GM12873 (cell line): ENCODE results near the gene CIAO3.

Experiments
- TF ChIP-seq, protein P1 (sequence below): IDR thresholded peaks from 2 replicates; pipeline ENCODE4 v1.5.1; 2012; ENCODE audit warnings: low read depth, mild to moderate bottlenecking, moderate library complexity, low read length, control low read depth; ENCODE audit not compliant: insufficient read depth; ENCODE audit errors: missing control alignments

Gene CIAO3

DNA sequence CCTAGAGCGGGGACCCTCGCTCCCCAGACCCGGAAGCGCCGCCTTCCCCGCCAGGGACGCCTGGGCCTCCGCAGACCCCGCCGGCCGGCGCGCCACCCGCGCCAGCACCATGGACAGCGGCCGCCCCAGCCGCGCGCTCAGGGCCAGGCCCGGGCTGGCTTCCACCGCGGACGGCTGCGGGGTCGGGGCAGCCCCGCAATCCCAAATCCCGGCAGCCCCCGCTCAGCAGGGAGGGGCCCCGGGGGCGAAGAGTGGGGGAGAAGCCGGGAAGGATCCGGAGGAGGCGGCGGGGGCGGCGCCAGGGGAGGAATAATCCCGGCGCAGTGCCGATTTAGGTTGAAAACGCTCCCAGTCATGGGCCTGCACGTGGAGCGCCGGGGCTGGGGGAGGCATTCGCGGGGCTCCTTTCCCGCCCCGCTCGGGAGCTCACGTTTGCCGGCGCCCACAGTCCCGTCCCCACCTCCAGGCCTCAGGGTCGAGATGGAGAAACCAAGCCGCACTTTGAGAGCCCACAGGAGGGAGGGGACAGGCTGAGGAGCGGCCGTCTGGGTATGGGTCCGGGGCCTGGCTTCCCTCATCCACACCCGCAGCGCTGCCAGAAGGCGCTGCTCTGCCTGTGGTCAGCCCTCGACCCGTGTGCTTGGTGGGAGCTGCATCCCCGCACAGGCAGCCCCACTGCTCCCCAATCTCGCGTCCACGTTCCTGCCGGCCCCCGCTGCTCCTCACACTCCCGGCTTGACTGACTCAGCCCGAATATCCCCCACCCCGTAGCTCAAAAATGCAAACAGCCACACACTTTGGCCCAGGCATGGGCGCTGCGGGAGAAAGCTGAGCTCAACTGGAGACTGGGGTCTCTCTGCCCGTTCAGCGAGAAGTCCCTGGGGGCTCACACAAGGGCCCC is 39.9 kb downstream of the CIAO3 start:
- TF ChIP-seq, protein P1, sequence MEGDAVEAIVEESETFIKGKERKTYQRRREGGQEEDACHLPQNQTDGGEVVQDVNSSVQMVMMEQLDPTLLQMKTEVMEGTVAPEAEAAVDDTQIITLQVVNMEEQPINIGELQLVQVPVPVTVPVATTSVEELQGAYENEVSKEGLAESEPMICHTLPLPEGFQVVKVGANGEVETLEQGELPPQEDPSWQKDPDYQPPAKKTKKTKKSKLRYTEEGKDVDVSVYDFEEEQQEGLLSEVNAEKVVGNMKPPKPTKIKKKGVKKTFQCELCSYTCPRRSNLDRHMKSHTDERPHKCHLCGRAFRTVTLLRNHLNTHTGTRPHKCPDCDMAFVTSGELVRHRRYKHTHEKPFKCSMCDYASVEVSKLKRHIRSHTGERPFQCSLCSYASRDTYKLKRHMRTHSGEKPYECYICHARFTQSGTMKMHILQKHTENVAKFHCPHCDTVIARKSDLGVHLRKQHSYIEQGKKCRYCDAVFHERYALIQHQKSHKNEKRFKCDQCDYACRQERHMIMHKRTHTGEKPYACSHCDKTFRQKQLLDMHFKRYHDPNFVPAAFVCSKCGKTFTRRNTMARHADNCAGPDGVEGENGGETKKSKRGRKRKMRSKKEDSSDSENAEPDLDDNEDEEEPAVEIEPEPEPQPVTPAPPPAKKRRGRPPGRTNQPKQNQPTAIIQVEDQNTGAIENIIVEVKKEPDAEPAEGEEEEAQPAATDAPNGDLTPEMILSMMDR, result no peak

DNA sequence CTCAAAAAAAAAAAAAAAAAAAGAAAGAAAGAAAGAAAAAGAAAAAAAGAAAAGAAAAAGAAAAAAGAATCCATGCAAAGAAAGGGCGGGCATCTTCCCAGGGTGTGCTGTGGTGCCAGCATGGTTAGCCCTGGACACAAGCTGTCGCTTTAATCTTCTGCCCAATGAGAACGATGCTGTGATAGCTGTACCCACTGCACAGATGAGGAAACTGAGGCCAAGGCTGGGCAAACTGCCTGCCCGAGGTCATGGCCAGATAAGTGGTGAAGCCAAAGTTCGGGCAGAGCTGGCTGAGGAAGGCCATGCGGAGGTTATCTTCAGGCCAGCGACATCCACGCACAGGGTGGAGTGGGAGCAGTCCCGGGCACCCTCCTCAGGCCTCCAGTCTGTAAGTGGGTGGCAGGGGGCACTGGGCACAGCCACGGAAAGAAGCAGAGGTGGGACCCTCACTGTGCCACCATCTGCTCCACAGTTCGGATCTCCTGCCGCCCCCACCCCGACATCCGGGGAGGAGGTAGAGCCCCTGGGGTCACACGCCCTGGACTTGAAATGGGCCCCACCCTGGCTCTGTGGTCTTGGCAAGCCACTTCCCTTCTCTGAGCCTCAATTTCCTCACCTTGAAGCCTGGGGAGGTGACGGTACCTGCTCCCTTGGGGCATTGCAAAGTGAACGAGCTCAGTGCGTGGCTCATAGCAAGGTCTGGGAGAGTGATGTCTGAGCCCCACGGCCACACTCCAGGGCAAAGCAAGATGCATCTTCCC is 41.7 kb downstream of the CIAO3 start:
- TF ChIP-seq, protein P1, result no peak

GRCh38 chr16:695355-696089 is 45.3 kb downstream of the CIAO3 start:
- TF ChIP-seq, protein P1, result no peak

- TF ChIP-seq, protein P1, result no peak
These were observed 45.9 kb downstream of the CIAO3 start for GRCh38 chr16:694863-695354.

DNA sequence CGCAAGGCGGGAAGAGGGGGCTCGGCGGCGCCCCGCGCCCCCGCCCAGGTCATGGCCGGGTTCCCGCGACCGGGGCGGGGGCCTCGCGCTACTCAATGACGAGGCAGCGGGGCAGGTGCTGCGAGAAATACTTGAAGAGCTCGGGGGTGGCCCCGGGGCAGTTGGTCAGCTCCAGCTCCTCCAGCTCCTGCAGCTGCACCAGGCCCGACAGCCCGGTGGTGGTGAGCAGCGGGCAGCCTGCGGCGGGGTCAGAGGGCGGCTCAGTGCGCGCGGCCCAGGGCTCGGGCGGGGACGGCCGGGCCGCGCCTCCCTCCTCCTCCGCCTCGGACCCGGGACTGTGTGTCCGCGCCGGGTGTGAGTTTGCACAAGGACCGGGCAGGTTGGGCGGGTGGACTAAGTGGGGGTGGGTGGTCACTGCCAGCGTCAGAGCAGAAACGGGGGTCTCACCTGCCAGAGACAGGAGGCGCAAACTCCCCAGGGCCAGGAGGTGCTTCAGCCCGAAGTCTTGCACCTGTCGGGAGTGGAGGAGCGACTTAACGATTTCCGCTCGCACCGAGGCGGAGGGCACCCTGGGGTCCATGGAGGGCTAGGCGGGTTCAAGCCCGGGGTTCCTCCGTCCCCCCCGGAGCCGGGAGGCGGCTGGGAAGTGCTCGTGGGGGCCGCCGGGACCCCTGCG is 46.5 kb downstream of the CIAO3 start:
- TF ChIP-seq, protein P1, result no peak

- TF ChIP-seq, protein P1, result no peak
These were observed 47.0 kb downstream of the CIAO3 start for GRCh38 chr16:693766-694165.
